ENCODE results near the gene HSPB9. TPM values are rescaled to one million over a fixed set of nuclear protein-coding genes. Genes with fewer than 3 reads are reported as not detected.

Gene HSPB9
- total RNA-seq, 1 experiment from 2014 or later = 0.15 TPM

GRCh38 chr17:42101513-42102292, 20.9 kb upstream of the HSPB9 start:
- no peak overlapping the region for H2AFZ ChIP-seq (ENCODE audit: low read length)

More at GRCh38 chr17:42101513-42102292, 20.9 kb upstream of the HSPB9 start:
- Histone ChIP-seq H4K20me1 (ENCODE audit: control insufficient read depth, insufficient read depth, insufficient read length) (no peaks in the 10 kb centered on the region), H3K4ac (ENCODE audit: low read depth, low read length) (no peak overlapping the region), H3K56ac (ENCODE audit: insufficient read length, low read depth, low read length) (no peak overlapping the region), H2BK12ac (ENCODE audit: insufficient read length, low read depth, low read length) (no peak overlapping the region), H4K5ac (ENCODE audit: insufficient read length, low read depth, low read length) (no peak overlapping the region), H2BK20ac (ENCODE audit: low read depth, low read length, poor library complexity, severe bottlenecking) (no peak overlapping the region), H4K91ac (ENCODE audit: insufficient read length, low read depth, low read length) (no peak overlapping the region), H2AK5ac (ENCODE audit: insufficient read length, low read length) (no peak overlapping the region), H3K27ac (ENCODE audit: insufficient read length, low read depth, low read length) (no peak overlapping the region), H2BK5ac (ENCODE audit: insufficient read length, low read length) (no peak overlapping the region), H3K79me2 (ENCODE audit: insufficient read depth, low read length) (no peaks in the 10 kb centered on the region), H3K14ac (ENCODE audit: insufficient read depth, low read length) (no peak overlapping the region), H3K27me3 (ENCODE audit: insufficient read depth, low read length) (peaks cover 12% of the 10 kb centered on the region; the same call in 1 of the 2 replicates), H3K23me2 (ENCODE audit: insufficient read length, low read depth, low read length, poor library complexity, severe bottlenecking) (peaks cover 9% of the 10 kb centered on the region), H3K4me2 (ENCODE audit: insufficient read depth, insufficient read length, low read length) (no peak overlapping the region), H4K8ac (replicated peaks; ENCODE audit: insufficient read length, low read depth, low read length) (no peak overlapping the region), H2BK15ac (ENCODE audit: low read depth, low read length) (no peak overlapping the region), H3T11ph (ENCODE audit: low read length) (no peak overlapping the region), H3K23ac (ENCODE audit: insufficient read length, low read depth, low read length) (no peak overlapping the region), H2BK120ac (ENCODE audit: low read depth, low read length, poor library complexity, severe bottlenecking) (no peak overlapping the region), H3K79me1 (ENCODE audit: insufficient read depth, low read depth, low read length, poor library complexity, severe bottlenecking) (no peaks in the 10 kb centered on the region), H3K4me1 (ENCODE audit: insufficient read depth, low read length) (no peaks in the 10 kb centered on the region), H3K9me3 (ENCODE audit: control insufficient read depth, low read depth, low read length) (no peaks in the 10 kb centered on the region), H3K9ac (ENCODE audit: extremely low read depth, insufficient read length, low read length) (no peak overlapping the region), H3K18ac (ENCODE audit: insufficient read length, low read depth, low read length) (no peak overlapping the region)
- Mint-ChIP-seq H3K36me3 (ENCODE audit: insufficient read depth in 1 of 3, low read depth in 3 of 3) (no peaks in the 10 kb centered on the region), H3K4me1 (peaks cover 21 to 32% of the 10 kb centered on the region in 2 experiments), H3K4me3 (no peak overlapping the region), H3K27me3 (ENCODE audit: low read depth) (peaks cover 27% of the 10 kb centered on the region), H3K9me3 (no peaks in the 10 kb centered on the region), H3K27ac (no peak overlapping the region)
- TF ChIP-seq, protein P1, sequence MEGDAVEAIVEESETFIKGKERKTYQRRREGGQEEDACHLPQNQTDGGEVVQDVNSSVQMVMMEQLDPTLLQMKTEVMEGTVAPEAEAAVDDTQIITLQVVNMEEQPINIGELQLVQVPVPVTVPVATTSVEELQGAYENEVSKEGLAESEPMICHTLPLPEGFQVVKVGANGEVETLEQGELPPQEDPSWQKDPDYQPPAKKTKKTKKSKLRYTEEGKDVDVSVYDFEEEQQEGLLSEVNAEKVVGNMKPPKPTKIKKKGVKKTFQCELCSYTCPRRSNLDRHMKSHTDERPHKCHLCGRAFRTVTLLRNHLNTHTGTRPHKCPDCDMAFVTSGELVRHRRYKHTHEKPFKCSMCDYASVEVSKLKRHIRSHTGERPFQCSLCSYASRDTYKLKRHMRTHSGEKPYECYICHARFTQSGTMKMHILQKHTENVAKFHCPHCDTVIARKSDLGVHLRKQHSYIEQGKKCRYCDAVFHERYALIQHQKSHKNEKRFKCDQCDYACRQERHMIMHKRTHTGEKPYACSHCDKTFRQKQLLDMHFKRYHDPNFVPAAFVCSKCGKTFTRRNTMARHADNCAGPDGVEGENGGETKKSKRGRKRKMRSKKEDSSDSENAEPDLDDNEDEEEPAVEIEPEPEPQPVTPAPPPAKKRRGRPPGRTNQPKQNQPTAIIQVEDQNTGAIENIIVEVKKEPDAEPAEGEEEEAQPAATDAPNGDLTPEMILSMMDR (conservative IDR thresholded peaks at IDR 0.05) = peak; percentile 99
- DNase-seq = peak; percentile 96
- no CpG with 5 or more reads among the region's 14 CpGs for WGBS (ENCODE audit: extremely low coverage, insufficient read length, low lambda C conversion rate)
